GM19395 (cell line): ENCODE measurements around the gene TEX30.

Experiments
- ATAC-seq: cut with Tn5 transposase; IDR thresholded peaks from one replicate; pipeline ENCODE4 v1.9.1; 2021; ENCODE audit warnings: mild to moderate bottlenecking, moderate library complexity; ENCODE audit not compliant: unreplicated experiment

Gene TEX30

DNA sequence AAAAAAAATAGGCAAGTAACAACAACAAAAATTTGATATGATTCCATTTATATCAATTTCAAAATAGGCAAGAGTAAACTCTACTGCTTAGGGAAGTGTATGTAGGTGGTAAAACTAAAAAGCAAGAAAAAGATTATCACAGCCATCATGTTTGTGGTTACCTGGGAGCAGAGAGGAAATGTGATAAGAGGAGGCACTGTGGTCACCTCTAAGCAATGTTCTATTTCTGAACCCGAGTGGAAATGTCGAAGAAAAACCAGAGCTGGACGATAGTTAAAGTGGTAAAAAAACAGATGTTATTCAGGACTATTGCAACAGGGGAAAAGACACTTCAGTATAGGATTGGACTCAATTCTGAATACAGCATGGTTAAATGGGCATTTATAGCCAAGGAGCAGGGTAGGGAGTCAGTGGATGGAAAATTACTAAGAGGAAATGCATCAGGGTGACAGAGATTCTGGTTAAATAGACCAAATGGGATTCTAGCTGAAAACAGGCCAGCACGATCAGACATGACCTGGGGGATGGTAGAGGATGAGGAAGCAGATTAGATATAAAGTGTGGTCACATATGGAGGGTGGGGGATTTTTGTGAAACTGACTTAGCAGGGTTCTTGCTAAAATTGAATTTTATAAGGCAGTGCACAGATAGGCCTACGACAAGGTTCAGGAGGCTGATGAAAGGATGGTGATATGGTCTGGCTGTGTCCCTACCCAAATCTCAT is 6.0 kb upstream of the TEX30 start:
- ATAC-seq: no peak

DNA sequence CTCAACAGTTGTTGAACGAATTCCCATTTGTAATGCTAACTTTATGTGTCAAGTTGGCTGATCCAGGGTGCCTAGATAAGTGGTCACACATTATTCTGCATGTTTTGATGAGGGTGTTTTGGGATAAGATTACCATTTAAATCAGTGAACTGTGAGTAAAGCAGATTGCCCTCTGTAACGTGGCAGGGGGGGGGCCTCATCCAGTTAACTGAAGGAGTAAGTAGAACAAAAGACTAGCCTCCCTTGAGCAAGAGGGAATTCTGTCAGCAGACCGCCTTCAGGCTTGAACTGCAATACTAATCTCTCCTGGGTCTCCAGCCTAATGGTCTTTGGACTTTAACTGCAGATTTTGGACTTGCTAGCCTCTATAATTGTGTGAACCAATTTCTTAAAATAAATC is 4.2 kb upstream of the TEX30 start:
- ATAC-seq: no peak

DNA sequence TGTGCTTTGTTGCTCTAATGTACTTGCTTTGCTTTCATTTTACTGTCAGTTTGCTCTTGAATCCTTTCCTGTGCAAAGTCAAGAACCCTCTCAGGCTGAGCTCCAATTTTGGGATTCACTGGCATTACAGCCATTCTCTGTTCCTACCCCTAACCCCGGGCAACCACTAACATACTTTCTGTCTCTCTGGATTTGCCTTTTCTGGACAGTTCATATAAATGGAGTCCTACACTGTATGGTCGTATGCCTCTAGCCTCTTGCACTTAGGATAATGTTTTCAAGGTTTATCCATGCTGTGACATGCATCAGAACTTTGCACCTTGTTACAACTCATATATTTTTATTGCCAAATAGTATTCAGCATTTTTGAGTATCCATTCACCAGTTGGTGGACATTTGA is 2.7 kb upstream of the TEX30 start:
- ATAC-seq: no peak

DNA sequence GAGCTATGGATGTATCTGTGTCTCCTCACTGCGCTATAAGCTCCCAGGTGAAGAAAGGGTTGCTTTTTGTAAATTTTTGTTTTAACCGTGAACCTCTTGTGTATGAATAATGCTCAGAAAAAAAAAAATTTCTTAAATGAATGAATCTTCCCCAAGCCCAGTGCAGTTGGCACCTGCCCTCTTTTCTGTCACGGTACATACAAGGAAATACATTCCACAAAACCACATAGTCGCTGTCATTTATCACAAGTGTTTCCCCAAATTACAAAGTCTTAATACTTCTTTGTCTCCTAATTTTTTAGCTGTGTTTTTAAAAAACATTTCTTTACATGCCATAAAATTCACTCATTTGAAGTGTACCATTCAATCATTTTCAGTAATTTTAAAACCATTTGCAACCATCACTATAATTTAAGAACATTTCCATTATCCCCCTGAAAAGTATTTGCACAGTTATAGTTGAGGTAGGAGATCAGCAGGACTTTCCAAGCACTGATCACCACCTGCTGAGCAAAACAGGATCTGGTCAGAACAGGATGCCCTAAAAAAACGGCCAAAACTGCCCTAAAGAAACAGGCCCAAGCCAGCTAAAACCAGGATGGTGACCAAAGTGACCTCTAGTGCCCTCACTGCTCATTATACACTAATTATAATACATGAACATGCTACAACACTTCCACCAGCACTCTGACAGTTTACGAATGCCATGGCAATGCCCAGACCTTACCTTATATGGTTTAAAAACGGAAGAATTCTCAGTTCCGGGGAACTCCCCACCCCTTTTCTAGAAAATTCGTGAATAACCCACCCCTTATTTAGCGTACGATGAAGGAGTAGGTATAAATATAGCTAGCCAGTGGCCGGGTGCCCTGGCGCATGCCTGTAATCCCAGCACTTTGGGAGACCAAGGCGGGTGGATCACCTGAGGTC is 1.3 kb upstream of the TEX30 start:
- ATAC-seq: no peak

DNA sequence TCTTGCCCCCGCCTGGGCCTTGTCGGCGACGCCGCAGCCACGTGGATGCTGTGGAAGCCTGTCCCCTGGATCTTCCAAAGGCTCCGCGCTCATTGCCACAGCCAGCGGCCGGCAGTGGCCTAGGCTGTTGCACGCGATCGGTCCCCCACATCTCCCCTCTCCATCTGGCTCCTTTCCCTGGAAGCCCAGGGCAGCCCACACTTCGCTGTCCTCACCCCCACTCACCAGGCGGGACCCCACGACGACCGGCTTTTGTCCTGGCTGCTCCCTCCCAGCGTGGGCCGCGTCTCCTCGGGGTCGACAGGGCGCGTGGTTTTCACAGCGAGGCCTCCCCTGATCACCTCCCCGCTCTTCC is 605 bp upstream of the TEX30 start:
- no peak for ATAC-seq

DNA sequence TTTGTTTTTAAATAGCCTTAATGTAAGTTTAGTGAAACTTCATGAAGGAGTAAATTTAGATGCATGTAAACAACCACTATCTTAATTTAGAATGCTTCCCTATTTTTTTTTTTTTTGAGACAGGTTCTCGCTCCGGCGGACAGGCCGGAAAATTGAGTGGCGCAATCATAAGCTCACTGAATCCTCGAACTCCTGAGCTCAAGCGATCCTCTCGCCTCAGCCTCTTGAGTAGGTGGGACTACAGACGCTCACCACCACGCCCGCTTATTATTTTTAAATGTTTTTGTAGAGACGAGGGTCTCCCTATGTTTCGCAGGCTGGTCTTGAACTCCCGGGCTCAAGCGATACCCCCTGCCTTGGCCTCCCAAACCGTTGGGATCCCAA is 1.6 kb downstream of the TEX30 start:
- ATAC-seq: no peak

DNA sequence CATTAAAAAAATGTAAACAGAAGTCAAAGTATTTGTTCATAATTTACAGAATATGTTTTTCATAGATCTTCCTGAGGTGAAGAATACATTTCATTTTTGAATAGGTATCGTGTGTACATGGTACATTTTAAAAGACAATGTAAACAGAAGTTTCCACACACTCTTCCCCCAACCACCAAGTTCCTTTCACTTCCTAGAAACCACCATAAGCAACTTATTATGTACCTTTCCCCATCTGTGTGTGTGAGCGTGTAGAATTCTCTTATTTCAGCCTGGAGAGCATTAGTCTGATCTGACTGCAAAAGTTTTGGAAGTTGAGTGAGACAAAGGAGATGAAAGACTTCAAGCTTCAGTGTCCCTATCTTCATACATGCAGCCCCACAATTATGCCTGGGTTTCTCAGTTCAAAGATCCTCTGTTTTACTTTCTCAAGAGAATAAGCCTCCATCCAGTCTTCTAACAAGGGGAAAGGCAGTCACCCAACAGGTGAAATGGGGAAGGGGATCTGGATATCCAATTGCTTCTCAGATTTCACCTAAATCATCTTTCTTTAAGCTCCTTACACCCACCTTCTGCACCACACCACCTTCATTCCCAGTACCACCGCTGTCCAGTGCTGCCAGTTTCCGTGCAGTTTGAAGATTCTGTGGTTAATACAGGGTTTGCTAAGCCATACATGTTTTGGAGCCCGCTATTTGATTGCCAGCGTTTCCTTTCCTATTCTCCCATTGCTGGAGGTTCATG is 2.1 kb downstream of the TEX30 start:
- no peak for ATAC-seq

DNA sequence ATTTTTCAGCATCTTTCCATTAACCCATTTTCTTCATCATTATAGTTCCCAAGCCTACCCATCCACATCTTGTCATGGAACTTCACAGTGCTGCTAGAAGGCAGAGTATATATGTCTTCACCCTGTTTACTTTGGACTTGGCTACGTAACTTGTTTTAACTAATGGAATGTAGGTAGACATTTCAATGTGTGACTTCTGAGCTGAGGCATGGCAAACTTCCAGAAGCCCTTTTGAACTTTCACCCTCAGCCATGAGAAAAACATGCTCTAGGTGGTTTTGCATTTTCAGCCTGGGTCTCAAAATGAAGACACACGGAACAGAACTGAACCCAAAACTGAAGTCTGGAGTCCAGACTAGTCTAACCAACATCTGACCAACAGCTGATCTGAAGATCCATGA is 3.2 kb downstream of the TEX30 start:
- ATAC-seq: no peak

DNA sequence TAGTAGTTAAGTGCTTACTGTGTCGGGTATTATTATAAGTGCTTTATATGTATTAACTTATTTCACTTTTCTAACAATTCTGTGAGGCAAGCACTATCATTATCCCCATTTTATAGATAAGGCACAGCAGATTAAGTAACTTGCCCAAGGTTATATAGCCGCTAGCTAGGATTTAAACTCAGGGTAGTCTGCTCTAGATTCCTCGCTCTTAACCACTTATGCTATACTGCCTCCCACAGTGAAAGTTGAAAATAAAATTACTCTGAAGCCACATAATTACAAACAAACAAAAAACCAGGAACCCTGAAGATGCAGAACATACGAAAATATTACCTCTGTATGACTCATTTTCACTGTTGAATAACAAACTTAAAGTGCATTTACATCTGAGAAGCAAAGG is 3.9 kb downstream of the TEX30 start:
- no peak for ATAC-seq

DNA sequence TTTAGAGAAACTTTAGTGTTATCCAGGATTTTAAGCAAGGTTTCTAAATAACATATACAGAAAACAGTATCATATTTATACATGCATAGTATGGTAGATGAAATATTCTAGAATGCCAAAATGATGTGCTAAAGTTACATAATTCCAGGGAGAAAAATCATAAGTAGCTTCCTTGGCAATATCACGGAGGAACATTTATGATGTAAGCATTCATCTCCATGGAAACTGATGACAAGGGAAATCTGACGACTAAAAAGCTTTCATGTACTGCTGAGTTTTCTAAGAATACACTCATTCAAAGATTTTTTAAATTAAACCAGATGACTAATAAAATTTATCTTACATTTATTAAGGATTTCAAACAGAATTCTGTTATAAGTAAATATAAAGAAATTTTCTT is 4.7 kb downstream of the TEX30 start:
- ATAC-seq: no peak

DNA sequence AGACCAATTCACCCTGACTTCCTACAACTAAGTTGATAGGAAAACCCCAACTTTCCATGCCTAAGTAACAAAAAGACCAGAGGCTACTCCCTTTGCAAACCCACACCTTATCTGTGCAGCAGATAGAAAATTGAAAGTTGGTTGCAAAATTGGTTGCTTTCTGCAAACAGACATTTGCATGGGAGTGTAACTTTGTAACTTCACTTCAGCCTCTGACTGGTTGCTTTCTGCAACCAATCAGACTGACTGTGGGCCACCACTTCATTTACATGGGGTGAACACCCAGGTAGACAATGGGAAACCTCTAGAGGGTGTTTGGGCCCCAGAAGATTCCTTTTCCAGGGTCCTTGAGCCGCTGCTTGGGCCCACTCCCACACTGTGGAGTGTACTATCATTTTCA is 9.8 kb downstream of the TEX30 start:
- no peak for ATAC-seq

DNA sequence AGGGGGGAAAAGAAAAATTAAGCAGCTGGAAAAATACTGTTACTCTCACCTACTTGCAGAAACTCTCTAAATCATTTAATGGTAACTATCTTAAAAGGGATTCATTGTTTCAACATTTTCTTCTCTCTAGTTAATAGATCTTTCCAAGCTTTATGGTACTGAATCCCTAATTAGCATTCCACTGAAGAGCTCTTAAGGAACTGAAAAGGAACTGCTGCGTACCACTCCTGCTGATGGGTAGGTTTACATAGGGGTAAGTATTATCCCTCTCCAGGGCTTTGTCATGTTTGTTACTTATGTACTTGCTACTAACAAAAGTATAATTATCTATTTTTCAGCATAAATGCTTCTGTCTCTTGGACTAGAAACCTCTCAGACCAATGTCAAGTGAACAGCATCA is 12.5 kb downstream of the TEX30 start:
- ATAC-seq: no peak

DNA sequence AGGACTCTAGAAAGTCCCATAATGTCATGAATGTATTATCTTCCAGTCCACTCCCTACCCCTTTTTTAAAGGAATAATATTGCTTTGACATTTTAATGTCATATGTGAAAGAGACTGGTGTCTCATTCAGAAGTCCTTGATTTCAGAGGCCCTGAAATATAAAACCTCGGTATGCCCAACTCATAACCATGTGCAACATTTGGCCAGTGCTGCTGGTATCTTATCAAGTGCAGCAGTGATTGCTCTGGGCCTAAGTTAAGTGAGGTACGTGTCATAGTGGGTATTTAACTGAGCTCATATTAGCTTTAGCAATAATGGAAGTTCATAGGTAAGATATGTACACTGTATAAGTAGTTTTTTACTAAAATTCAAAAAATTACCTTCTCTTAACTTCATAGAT is 14.7 kb downstream of the TEX30 start:
- no peak for ATAC-seq

DNA sequence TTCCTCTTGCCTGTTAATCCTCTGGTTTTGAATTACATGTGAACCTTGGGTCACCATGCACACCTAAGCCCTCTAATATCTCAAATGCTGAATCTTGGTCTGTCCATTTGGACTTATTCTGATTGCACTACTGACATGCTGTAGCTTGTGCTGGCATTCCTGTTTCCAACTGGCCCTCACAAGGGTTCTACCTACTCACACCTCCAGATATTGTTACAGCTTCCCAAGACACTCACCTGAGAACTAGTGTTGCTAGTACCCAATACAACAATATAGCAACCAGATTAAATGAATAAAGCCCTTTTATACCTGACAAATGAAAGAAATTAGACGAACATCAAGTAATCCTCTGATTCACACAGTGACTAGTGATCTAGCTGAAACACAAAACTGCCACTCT is 16.6 kb downstream of the TEX30 start:
- ATAC-seq: no peak

DNA sequence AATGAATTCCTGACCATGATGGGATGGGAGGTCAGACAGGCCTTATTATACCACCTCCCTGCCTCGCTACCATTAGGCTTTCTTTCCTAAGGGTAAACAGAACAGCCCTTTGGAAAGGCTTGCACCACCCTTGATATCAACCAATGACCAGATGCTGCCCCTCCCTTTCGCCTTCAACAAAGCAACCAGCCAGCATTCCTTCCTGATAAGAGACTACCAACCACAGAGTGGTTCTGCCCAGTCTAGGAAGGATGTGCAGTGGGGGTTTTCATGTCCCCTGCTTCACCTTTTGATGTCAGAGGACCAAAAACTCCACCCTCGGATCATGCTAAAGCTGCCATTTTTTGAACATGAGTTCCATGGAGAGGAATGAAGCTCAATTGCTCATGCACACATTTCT is 21.7 kb downstream of the TEX30 start:
- no peak for ATAC-seq

DNA sequence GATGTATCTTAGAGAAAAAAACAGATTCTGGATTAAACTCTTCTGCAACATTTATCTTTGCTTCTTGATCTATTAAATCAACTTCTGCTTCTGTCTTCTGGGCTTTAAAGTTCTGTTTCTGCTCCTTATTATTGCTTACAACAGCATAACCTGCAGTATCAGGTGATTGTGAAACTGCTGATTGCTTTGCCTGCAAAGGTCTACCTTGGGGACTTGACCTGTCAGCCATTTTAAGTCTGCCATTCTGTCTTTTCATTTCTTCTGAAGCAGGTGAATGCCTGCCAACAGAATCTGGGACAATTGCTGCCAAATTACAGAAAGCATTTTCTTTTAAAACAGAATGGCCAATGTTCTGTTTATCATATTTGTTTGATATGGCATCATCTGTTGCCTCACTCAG is 31.1 kb downstream of the TEX30 start:
- ATAC-seq: no peak

DNA sequence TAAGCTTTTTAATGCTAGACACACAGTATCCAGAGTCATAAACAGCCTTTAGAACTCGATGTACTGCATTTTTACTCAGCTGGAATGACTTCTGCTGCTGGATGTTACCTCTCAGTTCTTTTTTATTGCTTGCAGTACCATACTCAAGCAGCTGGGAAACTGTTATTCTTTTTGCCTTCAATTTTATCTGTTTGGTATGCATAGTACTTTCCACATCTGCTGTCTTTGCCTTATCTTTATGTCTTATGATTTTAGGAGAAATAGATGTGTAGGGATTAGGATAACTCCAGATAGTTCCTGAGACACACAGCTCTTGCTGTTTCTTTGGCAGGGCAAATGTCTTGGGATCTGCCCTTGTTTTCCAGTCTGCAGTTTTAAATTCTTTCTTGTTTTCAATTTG is 31.5 kb downstream of the TEX30 start:
- ATAC-seq: no peak

DNA sequence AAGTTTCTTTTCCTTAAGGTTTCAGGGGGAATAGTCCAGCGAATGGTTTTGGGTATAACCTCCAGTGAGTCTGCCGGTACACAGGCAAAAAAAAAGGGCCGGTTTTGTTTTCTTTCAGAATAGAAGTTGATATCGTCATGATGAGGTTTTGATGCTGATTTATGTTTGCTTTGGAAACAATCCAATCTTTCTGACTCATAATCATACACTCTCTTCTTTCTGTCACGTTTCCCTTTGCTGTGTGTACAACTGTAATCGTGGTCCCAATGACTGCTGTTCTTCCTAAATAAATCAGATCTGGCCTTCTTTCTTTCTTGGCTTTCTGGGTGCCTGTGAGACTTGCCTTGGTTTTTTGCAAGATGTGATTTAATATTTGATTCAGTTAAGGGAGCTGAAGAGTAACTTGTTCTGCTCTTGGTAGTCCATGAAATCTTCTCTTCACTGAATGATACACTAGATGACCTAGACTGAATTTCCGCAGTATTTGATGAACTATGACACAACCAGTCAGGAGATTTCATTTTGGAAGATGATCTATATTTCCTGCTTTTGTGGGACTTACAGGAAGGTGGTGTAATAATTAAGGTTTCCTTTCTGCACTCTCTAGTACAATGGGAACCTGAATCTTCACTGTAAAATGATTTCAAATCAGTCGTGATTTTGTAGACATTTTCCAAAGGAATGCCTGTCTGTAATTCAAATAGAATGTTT is 43.9 kb downstream of the TEX30 start:
- no peak for ATAC-seq

DNA sequence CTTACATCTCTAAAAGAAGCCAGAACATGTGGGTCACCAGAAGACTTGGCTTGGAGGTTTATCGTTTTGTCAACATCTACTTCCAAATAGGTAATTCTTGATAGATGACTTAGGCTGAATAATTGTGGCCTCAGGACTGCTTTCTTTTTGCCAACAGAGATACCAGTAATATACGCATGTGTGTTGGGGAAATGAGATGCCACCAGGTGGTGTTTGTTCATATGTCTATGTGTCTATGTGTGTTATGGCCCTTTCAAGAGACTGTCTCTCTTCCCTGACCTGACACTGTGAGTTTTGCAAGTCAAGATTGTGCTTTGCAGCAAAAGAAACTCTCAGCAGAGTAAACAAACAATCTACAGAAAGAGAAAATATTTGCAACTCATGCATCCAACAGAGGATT is 47.2 kb downstream of the TEX30 start:
- no peak for ATAC-seq

DNA sequence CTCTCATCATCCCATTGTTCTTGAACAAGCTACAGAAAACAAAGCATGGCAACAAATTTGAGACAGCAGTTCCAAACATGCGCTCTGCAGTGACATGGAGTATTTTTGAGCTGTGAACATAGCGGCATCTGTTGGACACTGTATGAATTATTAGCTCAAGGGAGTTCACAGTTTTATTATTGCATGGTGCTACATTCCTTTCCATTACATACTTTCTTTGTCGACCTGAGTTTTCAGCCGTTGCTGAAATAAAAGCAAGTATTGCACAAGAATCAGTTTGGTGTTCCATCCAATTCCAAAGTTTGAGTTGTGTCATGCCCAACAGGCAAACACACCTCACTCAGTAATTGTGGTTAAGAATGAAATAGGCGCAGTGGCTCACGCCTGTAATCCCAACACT is 48.7 kb downstream of the TEX30 start:
- ATAC-seq: no peak

DNA sequence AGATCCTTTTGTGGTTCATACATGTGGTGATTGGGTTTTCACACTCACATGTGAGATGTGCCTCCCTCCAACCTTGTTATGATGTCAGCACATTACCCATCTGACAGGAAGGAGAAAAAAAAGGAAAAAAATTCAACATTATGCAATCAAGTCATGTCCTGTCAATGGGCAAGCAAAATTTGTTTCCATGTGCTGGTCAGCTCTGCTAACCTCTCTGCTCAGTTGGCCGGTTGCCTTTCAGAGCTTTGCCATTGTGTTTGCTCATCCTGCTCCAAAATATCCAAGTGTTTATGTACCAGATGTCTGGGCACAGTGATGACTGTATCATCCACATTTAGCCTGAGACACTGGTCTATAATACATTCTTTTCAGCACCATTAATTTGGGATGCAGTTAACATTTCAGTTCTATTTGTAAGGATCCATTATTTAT is 51.8 kb downstream of the TEX30 start:
- ATAC-seq: no peak
